GM18951 (cell line): ENCODE measurements around the gene KCTD19.

ENCODE experiments used
- POLR2A ChIP-seq: IDR thresholded peaks from 4 replicates; pipeline ENCODE4 v1.6.1; 2011; ENCODE audit warnings: mild to moderate bottlenecking; ENCODE audit not compliant: insufficient read length, insufficient read depth; ENCODE audit errors: extremely low read depth
- in situ Hi-C: fragments of 300-500 bp; cut with MboI; formaldehyde crosslinking; loops from one replicate; pipeline ENCODE4 v1.12.0; 2022; ENCODE audit warnings: low sequenced_read_pairs, mixed read lengths, inconsistent platforms; ENCODE audit not compliant: unreplicated experiment

Gene KCTD19

GRCh38 chr16:67302970-67303369 lies 23.6 kb downstream of the KCTD19 start:
- in situ Hi-C loops: no loop called here
- TF ChIP-seq POLR2A: no peak

- no peak for TF ChIP-seq POLR2A
- in situ Hi-C loops: no loop called here
Observed at GRCh38 chr16:67302076-67302475, 24.5 kb downstream of the KCTD19 start.

GRCh38 chr16:67301080-67301782 lies 25.3 kb downstream of the KCTD19 start:
- in situ Hi-C loops: no loop called here
- no peak for TF ChIP-seq POLR2A

- TF ChIP-seq POLR2A: no peak
- in situ Hi-C loops: no loop called here
Observed at GRCh38 chr16:67299269-67299668, 27.3 kb downstream of the KCTD19 start.

- TF ChIP-seq POLR2A: no peak
- in situ Hi-C loops: no loop called here
Observed at GRCh38 chr16:67298277-67298676, 28.3 kb downstream of the KCTD19 start.

- no peak for TF ChIP-seq POLR2A
Observed at GRCh38 chr16:67296420-67296819, 30.1 kb downstream of the KCTD19 start.

GRCh38 chr16:67294938-67295361 lies 31.6 kb downstream of the KCTD19 start:
- in situ Hi-C loops: no loop called here
- TF ChIP-seq POLR2A: no peak

More at GRCh38 chr16:67296420-67296819, 30.1 kb downstream of the KCTD19 start:
- in situ Hi-C loops: no loop called here

GRCh38 chr16:67294171-67294757 lies 32.3 kb downstream of the KCTD19 start:
- no peak for TF ChIP-seq POLR2A
- in situ Hi-C loops: no loop called here

- in situ Hi-C loops: no loop called here
- TF ChIP-seq POLR2A: no peak
Observed at GRCh38 chr16:67291461-67291860, 35.1 kb downstream of the KCTD19 start.

GRCh38 chr16:67287960-67288359 lies 38.6 kb downstream of the KCTD19 start:
- in situ Hi-C loops: no loop called here
- no peak for TF ChIP-seq POLR2A

GRCh38 chr16:67286441-67287235 lies 39.9 kb downstream of the KCTD19 start:
- in situ Hi-C loops: no loop called here
- TF ChIP-seq POLR2A: no peak

- in situ Hi-C loops: no loop called here
- no peak for TF ChIP-seq POLR2A
Observed at GRCh38 chr16:67284699-67285646, 41.6 kb downstream of the KCTD19 start.
